Measurements from ENCODE around the gene KRT77. TPM values are rescaled to one million over a fixed set of nuclear protein-coding genes. Genes with fewer than 3 reads are reported as not detected.
A peak's percentile ranks its signal among the peaks of the same experiment; 100 is the strongest.

KRT77 gene
- total RNA-seq, 3 donors from 2014 or later: not detected

GRCh38 chr12:52745554-52745953 is 42.2 kb upstream of the KRT77 start:
- H3K9me3 ChIP-seq: no peaks in the 10 kb centered on the region
- ATAC-seq: no peak
- H3K36me3 ChIP-seq (ENCODE audit: low read depth): no peaks in the 10 kb centered on the region
- H3K4me3 ChIP-seq: no peak overlapping the region
- H3K4me1 ChIP-seq (ENCODE audit: low read depth): no peaks in the 10 kb centered on the region
- no peak for DNase-seq
- no peak for TF ChIP-seq CTCF (IDR thresholded peaks at IDR 0.05)
- intact Hi-C loops (cut with DNase I, micrococcal nuclease): no loop called here

GRCh38 chr12:52744493-52745156 is 41.3 kb upstream of the KRT77 start:
- ATAC-seq: no peak
- no peak for TF ChIP-seq CTCF (IDR thresholded peaks at IDR 0.05)
- H3K9me3 ChIP-seq: no peaks in the 10 kb centered on the region
- no peaks in the 10 kb centered on the region for H3K36me3 ChIP-seq (ENCODE audit: low read depth)
- no peaks in the 10 kb centered on the region for H3K4me1 ChIP-seq (ENCODE audit: low read depth)
- no peak overlapping the region for H3K4me3 ChIP-seq
- DNase-seq: no peak
- intact Hi-C loops (cut with DNase I, micrococcal nuclease): no loop called here

- Histone ChIP-seq H3K4me3 (no peak overlapping the region), H3K9me3 (no peaks in the 10 kb centered on the region), H3K4me1 (ENCODE audit: low read depth) (no peaks in the 10 kb centered on the region), H3K36me3 (ENCODE audit: low read depth) (no peaks in the 10 kb centered on the region)
- ATAC-seq (no peak), DNase-seq (no peak)
- TF ChIP-seq CTCF (IDR thresholded peaks at IDR 0.05): no peak
- intact Hi-C loops (cut with DNase I, micrococcal nuclease): no loop called here
Observed at GRCh38 chr12:52742822-52743457, 39.6 kb upstream of the KRT77 start.

GRCh38 chr12:52742196-52742580 is 38.9 kb upstream of the KRT77 start:
- DNase-seq: no peak
- no peak overlapping the region for H3K4me3 ChIP-seq
- no peak for TF ChIP-seq CTCF (IDR thresholded peaks at IDR 0.05)
- H3K9me3 ChIP-seq: no peaks in the 10 kb centered on the region
- no peaks in the 10 kb centered on the region for H3K4me1 ChIP-seq (ENCODE audit: low read depth)
- ATAC-seq: no peak
- H3K36me3 ChIP-seq (ENCODE audit: low read depth): no peaks in the 10 kb centered on the region
- intact Hi-C loops (cut with DNase I, micrococcal nuclease): no loop called here

GRCh38 chr12:52741375-52742195 is 38.3 kb upstream of the KRT77 start:
- Histone ChIP-seq H3K4me3 (no peak overlapping the region), H3K9me3 (no peaks in the 10 kb centered on the region), H3K36me3 (ENCODE audit: low read depth) (no peaks in the 10 kb centered on the region), H3K4me1 (ENCODE audit: low read depth) (no peaks in the 10 kb centered on the region)
- intact Hi-C loops (cut with DNase I, micrococcal nuclease): no loop called here
- TF ChIP-seq CTCF (IDR thresholded peaks at IDR 0.05): no peak
- ATAC-seq (peak; percentile 55), DNase-seq (peak in 2 of 3 donors; percentile 68 to 84)

Data from mucosa of descending colon (tissue), 3 donors.